GM13977 (cell line): ENCODE measurements around the gene SLC7A1.

ENCODE experiments used
- DNase-seq: peaks from one replicate; pipeline ENCODE4 v3.0.0; 2012; ENCODE audit warnings: low spot score
- CTCF ChIP-seq: IDR thresholded peaks from 2 replicates; pipeline ENCODE4 v1.5.1; 2012; ENCODE audit warnings: mild to moderate bottlenecking, control low read depth; ENCODE audit not compliant: insufficient read depth; ENCODE audit errors: extremely low read depth, missing control alignments
- in situ Hi-C: fragments of 300-500 bp; cut with MboI; formaldehyde crosslinking; loops from one replicate; pipeline ENCODE4 v1.12.0; 2022; ENCODE audit warnings: low sequenced_read_pairs, low pct_unique_long_range_greater_than_20kb, mixed read lengths, inconsistent platforms; ENCODE audit not compliant: unreplicated experiment

The SLC7A1 gene

GRCh38 chr13:29500386-29500785 is 95.1 kb downstream of the SLC7A1 start:
- no peak for DNase-seq
- TF ChIP-seq CTCF, result no peak
- in situ Hi-C loops, result loop anchor here (10.0 to 25.0 kb wide), 2 partner anchors 204 to 612 kb away; no protein-coding TSS in a partner anchor

- in situ Hi-C loops, result loop anchor here (10.0 to 25.0 kb wide), 2 partner anchors 205 to 613 kb away; no protein-coding TSS in a partner anchor
- DNase-seq, result no peak
- no peak for TF ChIP-seq CTCF
Measured at GRCh38 chr13:29499506-29500165, 95.9 kb downstream of the SLC7A1 start.

- TF ChIP-seq CTCF, result no peak
- DNase-seq, result no peak
- in situ Hi-C loops, result no loop called here
Measured at GRCh38 chr13:29498426-29499040, 97.0 kb downstream of the SLC7A1 start.

GRCh38 chr13:29497137-29497654 is 98.3 kb downstream of the SLC7A1 start:
- DNase-seq, result no peak
- no peak for TF ChIP-seq CTCF
- in situ Hi-C loops, result no loop called here

GRCh38 chr13:29496241-29496712 is 99.2 kb downstream of the SLC7A1 start:
- no peak for TF ChIP-seq CTCF
- in situ Hi-C loops, result no loop called here
- no peak for DNase-seq

- no peak for TF ChIP-seq CTCF
- DNase-seq, result no peak
- in situ Hi-C loops, result no loop called here
Measured at GRCh38 chr13:29494520-29494919, 101.0 kb downstream of the SLC7A1 start.
